ENCODE results near the gene CCL5. TPM values are rescaled to one million over a fixed set of nuclear protein-coding genes. Genes with fewer than 3 reads are reported as not detected.

Gene CCL5
- total and polyA plus RNA-seq, 7 donors = 0.38 to 2.6 (median 0.77) TPM

- Histone ChIP-seq H3K27ac (no peak overlapping the region), H3K36me3 (ENCODE audit: insufficient read depth in 1 of 2, low read depth in 1 of 2) (no peaks in the 10 kb centered on the region), H3K4me1 (no peaks in the 10 kb centered on the region), H3K9me3 (no peaks in the 10 kb centered on the region), H3K4me3 (no peak overlapping the region), H3K27me3 (ENCODE audit: insufficient read depth in 3 of 3, low read length in 2 of 3) (peaks cover 0 to 2% (median 0%) of the 10 kb centered on the region in 3 donors)
- TF ChIP-seq CTCF (IDR thresholded peaks at IDR 0.05) = no peak
- no peak for ATAC-seq
- no peak for DNase-seq
- 75 to 82% (median 79%) methylated on average over 14 of the region's 14 CpGs for WGBS, 3 donors
- intact Hi-C loops (cut with DNase I) = no loop called here
Observed at GRCh38 chr17:35895636-35896587, 15.8 kb upstream of the CCL5 start.

DNA sequence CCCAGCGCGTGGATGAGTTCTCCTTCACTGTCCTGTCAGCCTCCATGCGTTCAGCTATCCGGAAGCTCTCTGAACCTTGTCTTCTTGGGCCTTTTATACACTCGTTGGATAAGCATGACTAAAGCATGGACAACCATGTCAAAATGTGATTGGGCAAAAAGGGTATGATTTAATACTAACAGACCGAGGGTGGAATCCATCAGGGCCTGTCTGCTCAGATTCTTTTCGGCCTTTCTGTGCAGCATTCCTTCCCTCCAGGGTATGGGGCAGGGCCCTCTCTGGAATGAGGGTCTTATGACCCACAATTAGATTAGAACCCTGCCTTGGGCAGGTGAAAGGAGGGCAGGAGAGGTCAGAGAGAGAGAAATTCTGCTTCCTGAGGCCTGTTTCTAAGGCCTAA, 14.0 kb upstream of the CCL5 start:
- intact Hi-C loops (cut with DNase I) = no loop called here
- H3K27me3 ChIP-seq (ENCODE audit: insufficient read depth in 3 of 3, low read length in 2 of 3) = no peaks in the 10 kb centered on the region
- H3K9me3 ChIP-seq = no peaks in the 10 kb centered on the region
- TF ChIP-seq CTCF (IDR thresholded peaks at IDR 0.05) = no peak
- ATAC-seq (no peak), DNase-seq (no peak)
- no peak overlapping the region for H3K27ac ChIP-seq
- no peaks in the 10 kb centered on the region for H3K4me1 ChIP-seq
- no peaks in the 10 kb centered on the region for H3K36me3 ChIP-seq (ENCODE audit: insufficient read depth in 1 of 2, low read depth in 1 of 2)
- WGBS, 3 donors = 60 to 68% (median 66%) methylated on average over 7 of the region's 7 CpGs
- no peak overlapping the region for H3K4me3 ChIP-seq

DNA sequence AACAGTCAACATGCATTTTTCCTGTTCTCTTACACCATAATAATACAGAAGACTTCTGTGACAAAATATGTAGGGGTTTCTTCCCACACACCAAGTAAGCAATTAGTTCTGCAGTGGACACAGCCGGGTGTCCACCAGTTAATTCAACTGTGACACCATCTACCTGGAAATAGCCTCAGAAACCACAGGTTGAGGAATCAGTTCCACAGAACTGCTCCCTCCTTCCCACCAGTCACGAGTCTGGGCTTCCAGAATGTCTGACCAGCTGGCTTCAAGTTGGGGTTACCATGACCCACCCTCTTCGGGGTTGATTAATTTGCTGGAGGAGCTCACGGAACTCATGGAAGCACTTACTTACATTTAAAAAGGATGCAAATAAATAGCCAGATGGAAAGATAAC, 13.6 kb upstream of the CCL5 start:
- H3K9me3 ChIP-seq = no peaks in the 10 kb centered on the region
- H3K4me1 ChIP-seq = no peaks in the 10 kb centered on the region
- no peak for TF ChIP-seq CTCF (IDR thresholded peaks at IDR 0.05)
- no peak overlapping the region for H3K27ac ChIP-seq
- DNase-seq (no peak), ATAC-seq (no peak)
- H3K36me3 ChIP-seq (ENCODE audit: insufficient read depth in 1 of 2, low read depth in 1 of 2) = no peaks in the 10 kb centered on the region
- H3K4me3 ChIP-seq = no peak overlapping the region
- no peaks in the 10 kb centered on the region for H3K27me3 ChIP-seq (ENCODE audit: insufficient read depth in 3 of 3, low read length in 2 of 3)
- intact Hi-C loops (cut with DNase I) = no loop called here
- WGBS, 3 donors = 58 to 70% (median 65%) methylated on average over 4 of the region's 4 CpGs

GRCh38 chr17:35892091-35893035, 12.2 kb upstream of the CCL5 start:
- Histone ChIP-seq H3K4me1 (no peaks in the 10 kb centered on the region), H3K27ac (no peak overlapping the region), H3K36me3 (ENCODE audit: insufficient read depth in 1 of 2, low read depth in 1 of 2) (no peaks in the 10 kb centered on the region), H3K9me3 (no peaks in the 10 kb centered on the region), H3K27me3 (ENCODE audit: insufficient read depth in 3 of 3, low read length in 2 of 3) (no peaks in the 10 kb centered on the region), H3K4me3 (no peak overlapping the region)
- no peak for ATAC-seq
- DNase-seq = no peak
- no peak for TF ChIP-seq CTCF (IDR thresholded peaks at IDR 0.05)
- WGBS, 3 donors = 45 to 60% (median 52%) methylated on average over 6 of the region's 6 CpGs
- intact Hi-C loops (cut with DNase I) = no loop called here
